GM10266 (cell line): Measurements from ENCODE around the gene OS9.

Source experiments
- DNase-seq: peaks from one replicate; pipeline ENCODE4 v3.0.0; 2012; ENCODE audit errors: extremely low spot score
- TF ChIP-seq, protein P1 (sequence below): IDR thresholded peaks from 2 replicates; pipeline ENCODE4 v1.5.1; 2012; ENCODE audit warnings: mild to moderate bottlenecking, low read depth; ENCODE audit not compliant: control insufficient read depth, insufficient read depth; ENCODE audit errors: missing control alignments

OS9 gene

DNA sequence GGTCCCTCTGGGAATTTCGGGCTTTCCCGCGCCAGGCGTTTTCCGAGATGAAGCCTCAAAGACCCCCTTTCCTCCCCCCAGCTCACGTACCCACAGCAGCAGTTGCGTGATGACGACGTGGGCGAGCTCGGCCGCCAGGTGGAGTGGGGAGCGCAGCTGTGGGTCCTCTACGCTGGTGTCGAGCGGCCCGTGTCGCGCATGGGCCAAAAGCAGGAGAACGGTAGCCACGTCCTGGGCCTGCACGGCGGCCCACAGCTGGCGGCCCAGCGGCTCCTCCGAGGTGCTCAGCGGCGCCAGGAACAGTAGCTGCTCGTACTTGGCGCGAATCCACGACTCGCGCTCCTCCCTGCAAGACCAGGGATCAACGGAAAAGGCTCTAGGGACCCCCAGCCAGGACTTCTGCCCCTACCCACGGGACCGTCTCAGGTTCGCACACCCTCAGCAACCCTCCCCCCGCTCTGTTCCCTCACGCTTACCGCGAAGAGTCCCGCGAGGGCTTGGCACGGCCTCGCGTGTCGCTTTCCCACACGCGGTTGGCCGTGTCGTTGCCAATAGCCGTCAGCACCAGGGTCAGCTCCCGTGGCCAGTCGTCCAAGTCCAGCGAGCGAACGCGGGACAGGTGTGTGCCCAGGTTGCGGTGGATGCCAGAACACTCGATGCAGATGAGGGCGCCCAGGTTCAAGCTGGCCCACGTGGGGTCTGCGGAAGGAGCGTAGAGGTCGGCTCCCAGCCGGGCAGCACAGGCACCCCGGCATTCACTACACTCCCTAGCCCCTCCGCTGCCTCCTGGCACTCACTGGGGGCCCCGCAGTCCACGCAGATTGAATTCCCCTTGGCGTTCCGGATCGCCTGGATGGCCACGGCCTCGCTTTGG lies 33.2 kb downstream of the OS9 start:
- TF ChIP-seq, protein P1, sequence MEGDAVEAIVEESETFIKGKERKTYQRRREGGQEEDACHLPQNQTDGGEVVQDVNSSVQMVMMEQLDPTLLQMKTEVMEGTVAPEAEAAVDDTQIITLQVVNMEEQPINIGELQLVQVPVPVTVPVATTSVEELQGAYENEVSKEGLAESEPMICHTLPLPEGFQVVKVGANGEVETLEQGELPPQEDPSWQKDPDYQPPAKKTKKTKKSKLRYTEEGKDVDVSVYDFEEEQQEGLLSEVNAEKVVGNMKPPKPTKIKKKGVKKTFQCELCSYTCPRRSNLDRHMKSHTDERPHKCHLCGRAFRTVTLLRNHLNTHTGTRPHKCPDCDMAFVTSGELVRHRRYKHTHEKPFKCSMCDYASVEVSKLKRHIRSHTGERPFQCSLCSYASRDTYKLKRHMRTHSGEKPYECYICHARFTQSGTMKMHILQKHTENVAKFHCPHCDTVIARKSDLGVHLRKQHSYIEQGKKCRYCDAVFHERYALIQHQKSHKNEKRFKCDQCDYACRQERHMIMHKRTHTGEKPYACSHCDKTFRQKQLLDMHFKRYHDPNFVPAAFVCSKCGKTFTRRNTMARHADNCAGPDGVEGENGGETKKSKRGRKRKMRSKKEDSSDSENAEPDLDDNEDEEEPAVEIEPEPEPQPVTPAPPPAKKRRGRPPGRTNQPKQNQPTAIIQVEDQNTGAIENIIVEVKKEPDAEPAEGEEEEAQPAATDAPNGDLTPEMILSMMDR, result no peak
- DNase-seq, result peak; percentile 29

DNA sequence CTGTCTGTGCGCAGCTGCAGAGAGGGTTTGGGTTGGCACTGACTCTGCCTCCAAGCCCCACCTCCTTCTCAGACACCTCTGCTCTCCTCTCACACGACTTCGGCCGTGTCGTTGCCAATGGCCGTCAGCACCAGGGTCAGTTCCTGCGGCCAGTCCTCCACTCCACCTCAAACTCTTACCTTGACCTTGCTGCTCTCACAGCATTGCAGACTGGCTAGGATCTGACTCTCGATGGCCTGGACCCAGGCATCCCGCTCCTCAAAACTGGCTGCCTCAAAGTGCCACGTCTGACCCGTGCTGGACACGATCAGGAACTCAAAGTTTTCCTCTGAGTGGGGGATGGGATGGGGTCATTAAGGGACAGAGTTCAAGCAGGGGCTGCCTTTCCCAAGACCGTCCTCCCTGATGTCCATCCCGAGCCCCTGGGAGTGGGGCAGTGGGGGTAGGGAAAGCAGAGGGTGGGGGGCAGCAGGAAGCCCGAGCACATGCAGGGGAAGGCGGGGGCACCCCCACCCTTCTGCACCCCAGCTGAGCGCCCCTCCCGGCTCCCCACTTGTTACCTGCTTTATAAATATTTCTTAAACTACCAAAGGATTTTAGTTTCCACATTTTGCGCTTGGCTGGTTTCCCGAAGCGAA lies 33.9 kb downstream of the OS9 start:
- DNase-seq, result no peak
- TF ChIP-seq, protein P1, result no peak

DNA sequence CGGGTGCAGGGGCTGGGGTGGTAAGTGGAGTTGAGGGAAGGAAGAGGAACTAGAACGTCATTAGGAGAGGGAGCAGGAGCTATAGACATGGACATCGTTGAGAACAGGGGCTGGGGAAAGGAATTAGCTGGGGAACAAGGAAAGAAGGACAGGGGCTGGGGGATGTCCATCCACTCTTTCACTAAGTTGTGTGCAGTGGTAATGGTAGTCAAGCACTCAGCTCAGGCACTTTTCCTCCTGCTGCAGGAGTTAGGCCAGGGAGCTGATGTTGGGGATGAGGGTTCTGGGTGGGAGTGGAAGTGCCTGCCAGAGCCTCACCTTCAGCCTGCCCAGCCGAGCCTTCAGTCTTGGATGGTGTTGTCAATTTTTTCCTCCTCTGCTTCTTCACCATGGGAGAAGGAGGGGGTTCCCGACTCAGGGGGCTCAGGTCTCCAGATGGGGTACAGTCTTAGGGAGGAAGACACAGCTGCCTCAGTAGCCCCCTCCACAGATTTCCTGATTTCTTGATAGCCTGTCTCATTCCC lies 35.5 kb downstream of the OS9 start:
- TF ChIP-seq, protein P1, result no peak
- peak; percentile 11 for DNase-seq

DNA sequence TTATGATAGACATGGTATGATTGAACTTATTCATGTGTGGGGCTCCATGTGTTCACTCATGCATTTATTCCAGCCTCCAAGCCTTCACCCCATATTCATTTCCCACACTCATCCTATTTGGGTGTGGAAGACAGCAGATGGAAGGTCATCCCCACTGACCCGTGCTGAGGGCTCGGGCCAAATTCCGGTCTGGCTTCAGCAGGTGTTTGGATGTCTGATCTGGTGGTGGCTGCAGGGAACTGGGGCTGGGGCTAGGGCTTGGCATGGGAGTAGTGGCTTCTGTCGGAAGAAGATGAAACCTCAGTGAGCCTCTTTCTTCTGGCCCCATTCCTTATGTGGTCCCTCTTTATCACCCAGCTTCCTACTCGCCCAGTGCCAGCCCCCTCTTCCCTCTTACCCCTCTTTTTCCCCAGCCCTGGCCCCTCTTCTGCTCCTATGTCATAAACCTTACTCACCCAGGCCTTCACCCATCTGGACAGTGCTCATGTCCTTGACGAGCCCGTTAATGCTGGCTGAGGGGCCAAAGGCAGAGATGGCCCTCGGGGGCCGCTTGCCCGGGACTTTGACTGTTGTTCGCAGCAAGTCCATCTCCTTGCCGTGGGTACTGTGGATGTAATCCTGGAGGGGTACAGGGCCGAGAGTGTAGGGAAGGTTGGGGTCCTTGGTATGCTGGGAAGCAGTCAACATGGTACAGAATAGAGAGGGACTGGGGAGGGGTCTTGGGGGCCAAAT lies 36.6 kb downstream of the OS9 start:
- TF ChIP-seq, protein P1, result no peak
- no peak for DNase-seq

DNA sequence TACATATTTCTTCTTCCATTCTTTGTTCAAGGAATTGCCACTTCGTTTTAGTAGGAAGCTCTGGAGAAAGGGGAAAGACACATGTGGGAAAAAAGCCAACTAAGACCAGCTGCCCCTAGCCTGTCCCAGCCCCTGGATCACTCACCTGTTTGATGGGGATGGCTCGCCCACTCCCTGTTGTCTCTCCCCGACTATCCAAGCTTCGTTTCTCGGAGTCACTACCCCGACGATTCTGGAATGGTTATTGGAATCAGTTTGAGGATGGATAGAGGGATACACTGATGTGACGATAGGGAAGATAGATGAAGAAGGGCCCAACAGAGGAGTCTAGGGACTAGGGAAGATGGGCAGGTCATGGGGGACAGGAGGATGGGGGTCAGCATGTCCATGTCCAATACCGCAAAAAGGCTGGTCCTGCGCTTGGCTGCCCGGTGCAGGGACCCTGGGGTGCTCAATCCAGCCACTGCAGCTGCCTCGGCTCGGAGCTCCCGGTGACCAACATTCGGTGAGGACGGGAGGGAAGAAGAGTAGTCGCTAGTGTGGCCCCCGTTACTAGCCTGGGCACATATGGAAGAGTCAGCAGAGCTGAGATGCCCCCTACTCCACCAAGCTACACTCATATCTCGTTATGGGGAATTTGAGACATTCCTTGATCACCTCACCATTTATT lies 37.6 kb downstream of the OS9 start:
- DNase-seq, result no peak
- TF ChIP-seq, protein P1, result no peak

DNA sequence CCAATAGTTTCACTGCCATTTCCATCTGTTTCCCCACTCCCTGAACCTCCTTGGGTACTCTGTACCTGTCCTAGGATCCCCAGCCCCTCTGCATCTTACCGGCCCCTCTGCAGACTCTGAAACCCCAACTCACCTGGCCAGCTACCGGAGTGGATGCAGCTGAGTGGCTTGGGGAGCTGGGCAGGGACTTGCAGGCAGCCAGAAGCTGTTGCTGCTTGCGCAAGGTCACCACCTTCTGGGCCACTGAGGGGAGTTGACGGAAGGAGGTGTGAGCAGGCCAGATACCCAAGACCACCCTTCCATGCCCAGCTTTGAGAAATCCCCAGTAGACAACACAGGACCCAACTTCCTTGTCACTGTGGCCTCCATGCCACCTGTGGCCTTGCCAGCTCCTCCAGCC lies 38.3 kb downstream of the OS9 start:
- no peak for DNase-seq

More for the DNA sequence above, 38.3 kb downstream of the OS9 start:
- TF ChIP-seq, protein P1, result no peak
